ENCODE data around the gene KRT17.

The KRT17 gene

GRCh38 chr17:41638194-41638593, 13.8 kb upstream of the KRT17 start:
- no peak for TF ChIP-seq CTCF (conservative IDR thresholded peaks at IDR 0.05; ENCODE audit: low read depth, low read length)

GRCh38 chr17:41636652-41637051, 12.3 kb upstream of the KRT17 start:
- no peak for TF ChIP-seq CTCF (conservative IDR thresholded peaks at IDR 0.05; ENCODE audit: low read depth, low read length)
- no peak overlapping the region for H3K4me3 ChIP-seq (ENCODE audit: low read length)
- no peak for DNase-seq (ENCODE audit: low read depth)

More at GRCh38 chr17:41638194-41638593, 13.8 kb upstream of the KRT17 start:
- H3K4me3 ChIP-seq (ENCODE audit: low read length): no peak overlapping the region
- no peak for DNase-seq (ENCODE audit: low read depth)

- peak; percentile 90 for DNase-seq (ENCODE audit: low read depth)
- TF ChIP-seq CTCF (conservative IDR thresholded peaks at IDR 0.05; ENCODE audit: low read depth, low read length): no peak
- no peak overlapping the region for H3K4me3 ChIP-seq (ENCODE audit: low read length)
Observed at GRCh38 chr17:41635121-41636097, 11.0 kb upstream of the KRT17 start.

GRCh38 chr17:41634639-41635038, 10.3 kb upstream of the KRT17 start:
- DNase-seq (ENCODE audit: low read depth): no peak
- no peak for TF ChIP-seq CTCF (conservative IDR thresholded peaks at IDR 0.05; ENCODE audit: low read depth, low read length)
- no peak overlapping the region for H3K4me3 ChIP-seq (ENCODE audit: low read length)

- H3K4me3 ChIP-seq (ENCODE audit: low read length): no peak overlapping the region
- DNase-seq (ENCODE audit: low read depth): no peak
- no peak for TF ChIP-seq CTCF (conservative IDR thresholded peaks at IDR 0.05; ENCODE audit: low read depth, low read length)
Observed at GRCh38 chr17:41633556-41634199, 9.3 kb upstream of the KRT17 start.

- no peak overlapping the region for H3K4me3 ChIP-seq (ENCODE audit: low read length)
- no peak for TF ChIP-seq CTCF (conservative IDR thresholded peaks at IDR 0.05; ENCODE audit: low read depth, low read length)
- DNase-seq (ENCODE audit: low read depth): no peak
Observed at GRCh38 chr17:41632482-41633105, 8.2 kb upstream of the KRT17 start.
